Tibial nerve (tissue), 4 donors: Measurements from ENCODE around the gene SAPCD2.

ENCODE experiments used
- CTCF ChIP-seq, 5 experiments: fragments of 200-600 bp in 3 of 5; fragments of 450-650 bp in 2 of 5; sonication (generic) in 3 of 5; IDR thresholded peaks; one replicate each; pipeline ENCODE4 v1.5.1; 2016 to 2019; ENCODE audit warnings: antibody characterized with exemption in 5 of 5, mild to moderate bottlenecking in 3 of 5, moderate library complexity in 2 of 5
- EP300 ChIP-seq, 2 donors: sonication (generic); formaldehyde crosslinking; IDR thresholded peaks; one replicate each; pipeline ENCODE4 v1.6.1; 2017; ENCODE audit warnings: antibody characterized with exemption in 2 of 2, mild to moderate bottlenecking in 1 of 2
- POLR2A ChIP-seq, 2 donors: fragments of 450-650 bp; IDR thresholded peaks; one replicate each; pipeline ENCODE4 v1.6.1; 2017; ENCODE audit warnings: antibody characterized with exemption in 2 of 2, mild to moderate bottlenecking in 2 of 2, moderate library complexity in 2 of 2

- TF ChIP-seq EP300 (IDR thresholded peaks at IDR 0.05) (no peak), CTCF (IDR thresholded peaks at IDR 0.05) (peak; percentile 35 to 71 (median 41)), POLR2A (IDR thresholded peaks at IDR 0.05) (no peak)
Measured at GRCh38 chr9:137049544-137050449, 20.6 kb downstream of the SAPCD2 start.
